GM12892 (cell line): Measurements from ENCODE around the gene ZBTB32.
A peak's percentile ranks its signal among the peaks of the same experiment; 100 is the strongest.

Experiments
- DNase-seq: peaks from one replicate; pipeline ENCODE4 v3.0.0; 2011; ENCODE audit not compliant: insufficient read length
- FAIRE-seq: peaks from 2 replicates; lab custom pipeline; 2011; peaks lifted over from hg19 to GRCh38; lab: Jason Lieb, UNC
- POLR2A ChIP-seq: IDR thresholded peaks from 2 replicates; pipeline ENCODE4 v1.6.1; 2011; ENCODE audit warnings: low read depth, low read length, control low read depth
- POLR2AphosphoS5 ChIP-seq: IDR thresholded peaks from 2 replicates; pipeline ENCODE4 v1.6.1; 2011; ENCODE audit warnings: low read depth, low read length, control low read depth
- TAF1 ChIP-seq: IDR thresholded peaks from 2 replicates; pipeline ENCODE4 v1.6.1; 2011; ENCODE audit warnings: low read depth, mild to moderate bottlenecking, control low read depth, low read length, borderline replicate concordance

Gene ZBTB32

GRCh38 chr19:35702223-35703012 lies 1.9 kb upstream of the ZBTB32 start:
- peak; percentile 100 for FAIRE-seq
- peak; percentile 95 for DNase-seq
- peak; percentile 57; the same call in 1 of the 2 replicates for TF ChIP-seq POLR2AphosphoS5
- TF ChIP-seq POLR2A: peak; percentile 81
- TF ChIP-seq TAF1: no peak

- FAIRE-seq (peak; percentile 21), DNase-seq (no peak)
- TF ChIP-seq TAF1 (no peak), POLR2AphosphoS5 (no peak), POLR2A (no peak)
These were observed 1.0 kb upstream of the ZBTB32 start for GRCh38 chr19:35703343-35703742.

GRCh38 chr19:35708391-35708790 lies 4.0 kb downstream of the ZBTB32 start:
- TF ChIP-seq POLR2A: no peak
- no peak for TF ChIP-seq TAF1
- no peak for TF ChIP-seq POLR2AphosphoS5
- DNase-seq (no peak), FAIRE-seq (no peak)

GRCh38 chr19:35710784-35711723 lies 6.7 kb downstream of the ZBTB32 start:
- FAIRE-seq (peak; percentile 95), DNase-seq (peak; percentile 33)
- TF ChIP-seq POLR2AphosphoS5 (peak; percentile 79), POLR2A (peak; percentile 53; the same call in 1 of the 2 replicates), TAF1 (peak; percentile 17; the same call in 1 of the 2 replicates)

- TF ChIP-seq TAF1 (peak; percentile 90), POLR2AphosphoS5 (peak; percentile 96), POLR2A (peak; percentile 79)
- peak; percentile 94 for FAIRE-seq
- peak; percentile 73 for DNase-seq
These were observed 8.5 kb downstream of the ZBTB32 start for GRCh38 chr19:35712567-35713505.

GRCh38 chr19:35713506-35713850 lies 9.1 kb downstream of the ZBTB32 start:
- no peak for TF ChIP-seq POLR2AphosphoS5
- TF ChIP-seq POLR2A: no peak
- TF ChIP-seq TAF1: no peak
- FAIRE-seq: no peak
- no peak for DNase-seq

GRCh38 chr19:35713904-35714495 lies 9.6 kb downstream of the ZBTB32 start:
- DNase-seq: no peak

GRCh38 chr19:35714601-35715354 lies 10.4 kb downstream of the ZBTB32 start:
- DNase-seq (no peak), FAIRE-seq (peak; percentile 83)
- TF ChIP-seq POLR2A (peak; percentile 48; the same call in 1 of the 2 replicates), TAF1 (no peak)

More at GRCh38 chr19:35713904-35714495, 9.6 kb downstream of the ZBTB32 start:
- FAIRE-seq: peak; percentile 84
- TF ChIP-seq POLR2AphosphoS5: no peak
- no peak for TF ChIP-seq POLR2A
- no peak for TF ChIP-seq TAF1

- no peak for FAIRE-seq
- TF ChIP-seq TAF1 (no peak), POLR2AphosphoS5 (no peak; the same call in none of the 2 replicates), POLR2A (no peak)
- DNase-seq: no peak
These were observed 11.0 kb downstream of the ZBTB32 start for GRCh38 chr19:35715355-35715809.
